Liver (tissue), 9 donors: ENCODE data around the gene PPP6R3. TPM values are rescaled to one million over a fixed set of nuclear protein-coding genes. Genes with fewer than 3 reads are reported as not detected.

Experiments
- DNase-seq: peaks from one replicate; pipeline ENCODE4 v3.0.0-alpha.2; 2017; ENCODE audit warnings: low spot score
- H3K27ac ChIP-seq, 2 donors: one replicate each; pipeline ENCODE4 v1.7.0; 2013; ENCODE audit warnings: inconsistent platforms in 2 of 2, low read length in 2 of 2, control low read depth in 1 of 2, low read depth in 1 of 2, mild to moderate bottlenecking in 1 of 2
- H3K27me3 ChIP-seq, 4 donors: one replicate each; pipeline versions ENCODE4 v1.6.1 to v1.7.0; 2013; ENCODE audit warnings: low read length in 3 of 4, inconsistent platforms in 1 of 4, mild to moderate bottlenecking in 1 of 4, moderate library complexity in 1 of 4; ENCODE audit not compliant: control insufficient read depth in 4 of 4, insufficient read depth in 4 of 4
- H3K36me3 ChIP-seq, 4 donors: one replicate each; pipeline versions ENCODE4 v1.6.1 to v1.7.0; 2013; ENCODE audit warnings: low read length in 3 of 4, mild to moderate bottlenecking in 3 of 4, low read depth in 1 of 4, moderate library complexity in 1 of 4; ENCODE audit not compliant: control insufficient read depth in 4 of 4, insufficient read depth in 3 of 4
- H3K4me1 ChIP-seq, 4 donors: one replicate each; pipeline versions ENCODE4 v1.6.1 to v1.7.0; 2013; ENCODE audit warnings: low read length in 3 of 4, mild to moderate bottlenecking in 3 of 4, moderate library complexity in 1 of 4; ENCODE audit not compliant: control insufficient read depth in 4 of 4, insufficient read depth in 4 of 4
- H3K4me3 ChIP-seq, 3 donors: one replicate each; pipeline versions ENCODE4 v1.6.1 to v1.7.0; 2013; ENCODE audit warnings: low read length in 3 of 3, control low read depth in 1 of 3, low read depth in 1 of 3, mild to moderate bottlenecking in 1 of 3
- H3K9ac ChIP-seq, 2 donors: one replicate each; pipeline ENCODE4 v1.7.0; 2013; ENCODE audit warnings: low read length in 2 of 2, mild to moderate bottlenecking in 2 of 2, moderate library complexity in 2 of 2, control low read depth in 1 of 2, low read depth in 1 of 2
- H3K9me3 ChIP-seq, 4 donors: one replicate each; pipeline versions ENCODE4 v1.6.1 to v1.7.0; 2013; ENCODE audit warnings: low read length in 3 of 4; ENCODE audit not compliant: control insufficient read depth in 4 of 4
- EGR1 ChIP-seq, 2 donors: IDR thresholded peaks; 2 replicates each; pipeline ENCODE4 v1.6.1; 2016 to 2018; ENCODE audit warnings: antibody characterized with exemption in 2 of 2, low read depth in 2 of 2
- FOXA1 ChIP-seq: IDR thresholded peaks from 2 replicates; pipeline ENCODE4 v1.6.1; 2016; ENCODE audit warnings: antibody characterized with exemption
- FOXA2 ChIP-seq: IDR thresholded peaks from 2 replicates; pipeline ENCODE4 v1.6.1; 2016; ENCODE audit warnings: antibody characterized with exemption
- GABPA ChIP-seq, 2 donors: IDR thresholded peaks in 1 of 2; conservative IDR thresholded peaks in 1 of 2; 2 replicates each; pipeline ENCODE4 v1.6.1; 2016; ENCODE audit warnings: antibody characterized with exemption in 2 of 2, mild to moderate bottlenecking in 1 of 2, moderate library complexity in 1 of 2
- HNF4G ChIP-seq: IDR thresholded peaks from 2 replicates; pipeline ENCODE4 v1.6.1; 2016; ENCODE audit warnings: antibody characterized with exemption
- JUND ChIP-seq, 2 donors: IDR thresholded peaks; 2 replicates each; pipeline ENCODE4 v1.6.1; 2016; ENCODE audit warnings: antibody characterized with exemption in 2 of 2
- RAD21 ChIP-seq, 2 donors: IDR thresholded peaks; 2 replicates each; pipeline ENCODE4 v1.6.1; 2016; ENCODE audit warnings: antibody characterized with exemption in 2 of 2, mild to moderate bottlenecking in 2 of 2
- RXRA ChIP-seq, 2 donors: IDR thresholded peaks; 2 replicates each; pipeline ENCODE4 v1.6.1; 2017 to 2018; ENCODE audit warnings: antibody characterized with exemption in 2 of 2, mild to moderate bottlenecking in 1 of 2
- TAF1 ChIP-seq: conservative IDR thresholded peaks from 2 replicates; pipeline ENCODE4 v1.6.1; 2016; ENCODE audit warnings: antibody characterized with exemption, mild to moderate bottlenecking
- YY1 ChIP-seq: IDR thresholded peaks from 2 replicates; pipeline ENCODE4 v1.6.1; 2016; ENCODE audit warnings: antibody characterized with exemption, mild to moderate bottlenecking
- whole genome bisulfite sequencing: extraction: QIAGEN DNeasy Blood & Tissue Kit; methylation state at CpG from one replicate; pipeline ENCODE4 v1.1.7; 2013; 5-methylcytosine and 5-hydroxymethylcytosine counted together
- polyA plus RNA-seq, 2 donors: library from polyadenylated mRNA; stranded (reverse) in 1 of 2; unstranded in 1 of 2; fragments of 200-250 nt in 1 of 2; fragments of >200 nt in 1 of 2; fragmentation: Nextera tagmentation in 1 of 2; extraction: Ambion mirVana in 1 of 2; gene quantifications; one replicate each; pipeline versions ENCODE4 v1.2.1 to v1.2.3, GENCODE V29; 2013 to 2015
- total RNA-seq, 2 donors: library from RNA; depleted of rRNA; stranded (reverse); fragments of >200 nt; gene quantifications; one replicate each; pipeline ENCODE4 v1.2.3, GENCODE V29; 2014
- TF ChIP-seq, protein P1 (sequence below): IDR thresholded peaks from 2 replicates; pipeline ENCODE4 v1.6.1; 2016; ENCODE audit warnings: antibody characterized with exemption
- TF ChIP-seq, protein P2 (sequence below): IDR thresholded peaks from 2 replicates; pipeline ENCODE4 v1.6.1; 2016; ENCODE audit warnings: antibody characterized with exemption
- TF ChIP-seq, protein P3 (sequence below): fragments of 150-350 bp; IDR thresholded peaks from 2 replicates; pipeline ENCODE4 v1.5.1; 2017; ENCODE audit warnings: improper control_type of control experiment, low read depth, low read length; ENCODE audit not compliant: missing input control
- TF ChIP-seq, protein P4 (sequence below): IDR thresholded peaks from 2 replicates; pipeline ENCODE4 v1.6.1; 2016; ENCODE audit warnings: antibody characterized with exemption
- donor health status: healthy.
- donor health status: healthy.
- donor health status: healthy.
- donor health status: healthy.
- donor health status: healthy.

The PPP6R3 gene
- total and polyA plus RNA-seq, 4 donors: 12.3 to 101 (median 58.1) TPM

DNA sequence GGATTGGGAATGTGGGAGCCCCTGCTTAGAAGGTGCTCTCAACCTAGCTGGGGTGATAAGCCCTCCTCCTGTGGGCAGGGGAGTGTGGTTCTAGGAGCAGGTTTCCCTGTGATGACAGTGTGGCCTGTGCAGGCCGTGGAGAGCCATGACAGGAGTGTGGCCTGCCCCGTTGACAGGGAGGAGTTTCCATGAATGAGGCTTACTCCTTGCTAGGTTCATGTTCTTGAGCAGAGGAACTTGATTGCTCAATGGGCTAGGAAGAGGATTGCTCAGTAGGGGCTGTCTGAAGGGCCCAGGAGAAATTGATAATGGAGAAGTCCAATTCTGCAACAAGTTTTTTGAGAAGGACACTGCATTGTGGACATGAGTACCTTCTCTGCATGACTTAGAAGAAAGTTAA, 92.0 kb downstream of the PPP6R3 start:
- H3K4me1 ChIP-seq: peaks cover 0 to 5% (median 2%) of the 10 kb centered on the region in 4 donors
- no peak overlapping the region for H3K27ac ChIP-seq
- H3K9ac ChIP-seq: no peak overlapping the region
- H3K27me3 ChIP-seq: no peaks in the 10 kb centered on the region
- peaks cover 3 to 32% (median 22%) of the 10 kb centered on the region in 4 donors for H3K36me3 ChIP-seq
- TF ChIP-seq, protein P1, sequence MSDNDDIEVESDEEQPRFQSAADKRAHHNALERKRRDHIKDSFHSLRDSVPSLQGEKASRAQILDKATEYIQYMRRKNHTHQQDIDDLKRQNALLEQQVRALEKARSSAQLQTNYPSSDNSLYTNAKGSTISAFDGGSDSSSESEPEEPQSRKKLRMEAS: no peak
- TF ChIP-seq TAF1 (no peak), FOXA1 (no peak), EGR1 (IDR thresholded peaks at IDR 0.05; ENCODE audit: low read depth in 2 of 2) (no peak), FOXA2 (no peak), JUND (IDR thresholded peaks at IDR 0.05) (no peak), RXRA (IDR thresholded peaks at IDR 0.05) (no peak)
- TF ChIP-seq, protein P2, sequence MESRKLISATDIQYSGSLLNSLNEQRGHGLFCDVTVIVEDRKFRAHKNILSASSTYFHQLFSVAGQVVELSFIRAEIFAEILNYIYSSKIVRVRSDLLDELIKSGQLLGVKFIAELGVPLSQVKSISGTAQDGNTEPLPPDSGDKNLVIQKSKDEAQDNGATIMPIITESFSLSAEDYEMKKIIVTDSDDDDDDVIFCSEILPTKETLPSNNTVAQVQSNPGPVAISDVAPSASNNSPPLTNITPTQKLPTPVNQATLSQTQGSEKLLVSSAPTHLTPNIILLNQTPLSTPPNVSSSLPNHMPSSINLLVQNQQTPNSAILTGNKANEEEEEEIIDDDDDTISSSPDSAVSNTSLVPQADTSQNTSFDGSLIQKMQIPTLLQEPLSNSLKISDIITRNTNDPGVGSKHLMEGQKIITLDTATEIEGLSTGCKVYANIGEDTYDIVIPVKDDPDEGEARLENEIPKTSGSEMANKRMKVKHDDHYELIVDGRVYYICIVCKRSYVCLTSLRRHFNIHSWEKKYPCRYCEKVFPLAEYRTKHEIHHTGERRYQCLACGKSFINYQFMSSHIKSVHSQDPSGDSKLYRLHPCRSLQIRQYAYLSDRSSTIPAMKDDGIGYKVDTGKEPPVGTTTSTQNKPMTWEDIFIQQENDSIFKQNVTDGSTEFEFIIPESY: no peak
- TF ChIP-seq, protein P3, sequence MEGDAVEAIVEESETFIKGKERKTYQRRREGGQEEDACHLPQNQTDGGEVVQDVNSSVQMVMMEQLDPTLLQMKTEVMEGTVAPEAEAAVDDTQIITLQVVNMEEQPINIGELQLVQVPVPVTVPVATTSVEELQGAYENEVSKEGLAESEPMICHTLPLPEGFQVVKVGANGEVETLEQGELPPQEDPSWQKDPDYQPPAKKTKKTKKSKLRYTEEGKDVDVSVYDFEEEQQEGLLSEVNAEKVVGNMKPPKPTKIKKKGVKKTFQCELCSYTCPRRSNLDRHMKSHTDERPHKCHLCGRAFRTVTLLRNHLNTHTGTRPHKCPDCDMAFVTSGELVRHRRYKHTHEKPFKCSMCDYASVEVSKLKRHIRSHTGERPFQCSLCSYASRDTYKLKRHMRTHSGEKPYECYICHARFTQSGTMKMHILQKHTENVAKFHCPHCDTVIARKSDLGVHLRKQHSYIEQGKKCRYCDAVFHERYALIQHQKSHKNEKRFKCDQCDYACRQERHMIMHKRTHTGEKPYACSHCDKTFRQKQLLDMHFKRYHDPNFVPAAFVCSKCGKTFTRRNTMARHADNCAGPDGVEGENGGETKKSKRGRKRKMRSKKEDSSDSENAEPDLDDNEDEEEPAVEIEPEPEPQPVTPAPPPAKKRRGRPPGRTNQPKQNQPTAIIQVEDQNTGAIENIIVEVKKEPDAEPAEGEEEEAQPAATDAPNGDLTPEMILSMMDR: no peak
- H3K9me3 ChIP-seq: no peaks in the 10 kb centered on the region
- no peak overlapping the region for H3K4me3 ChIP-seq
- 90% methylated on average over 2 of the region's 2 CpGs for WGBS
- no peak for DNase-seq

DNA sequence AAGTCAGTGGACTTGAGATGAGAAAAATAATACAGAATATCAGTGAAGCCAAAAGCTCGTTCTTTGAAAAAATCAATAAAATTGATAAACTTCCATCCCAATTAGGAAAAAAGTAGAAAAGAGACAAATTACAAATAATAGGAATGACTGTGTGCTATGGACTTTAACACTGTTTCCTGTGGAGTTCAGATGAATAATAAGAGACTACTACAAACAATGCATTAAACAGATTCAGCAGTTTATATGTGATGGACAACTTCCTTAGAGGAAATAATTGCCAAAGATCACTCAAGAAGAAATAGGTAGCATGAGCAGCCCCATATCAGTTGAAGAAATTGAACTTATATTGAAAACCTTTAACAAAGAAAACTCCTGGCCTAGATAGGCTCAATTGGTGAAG, 99.7 kb downstream of the PPP6R3 start:
- WGBS: 81% methylated on average over 1 of the region's 1 CpG
- no peaks in the 10 kb centered on the region for H3K4me1 ChIP-seq

More for the DNA sequence above, 99.7 kb downstream of the PPP6R3 start:
- Histone ChIP-seq H3K4me3 (no peak overlapping the region), H3K36me3 (peaks cover 5 to 55% (median 34%) of the 10 kb centered on the region in 4 donors), H3K9ac (no peak overlapping the region), H3K9me3 (no peaks in the 10 kb centered on the region), H3K27ac (no peak overlapping the region), H3K27me3 (no peaks in the 10 kb centered on the region)
- no peak for TF ChIP-seq JUND (IDR thresholded peaks at IDR 0.05)
- TF ChIP-seq FOXA2: no peak
- TF ChIP-seq GABPA (IDR thresholded peaks at IDR 0.05 in 1 of 2, conservative IDR thresholded peaks at IDR 0.05 in 1 of 2): no peak
- TF ChIP-seq, protein P2: no peak
- no peak for TF ChIP-seq FOXA1
- TF ChIP-seq YY1: no peak
- TF ChIP-seq RXRA (IDR thresholded peaks at IDR 0.05): no peak
- no peak for TF ChIP-seq RAD21 (IDR thresholded peaks at IDR 0.05)
- TF ChIP-seq HNF4G: no peak
- TF ChIP-seq, protein P4, sequence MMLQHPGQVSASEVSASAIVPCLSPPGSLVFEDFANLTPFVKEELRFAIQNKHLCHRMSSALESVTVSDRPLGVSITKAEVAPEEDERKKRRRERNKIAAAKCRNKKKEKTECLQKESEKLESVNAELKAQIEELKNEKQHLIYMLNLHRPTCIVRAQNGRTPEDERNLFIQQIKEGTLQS: no peak
- TF ChIP-seq, protein P3: no peak
- DNase-seq: no peak
